Amniotic epithelial cell (primary cell): ENCODE data around the gene STEAP2.

Experiments
- DNase-seq: peaks from one replicate; pipeline ENCODE4 v3.0.0-alpha.2; 2010; ENCODE audit warnings: low read depth

The STEAP2 gene

GRCh38 chr7:90194911-90195809 is 16.4 kb upstream of the STEAP2 start:
- DNase-seq: no peak

GRCh38 chr7:90201500-90202195 is 9.9 kb upstream of the STEAP2 start:
- no peak for DNase-seq

GRCh38 chr7:90207956-90208355 is 3.6 kb upstream of the STEAP2 start:
- no peak for DNase-seq

- DNase-seq: no peak
Observed at GRCh38 chr7:90209776-90210175, 1.8 kb upstream of the STEAP2 start.

GRCh38 chr7:90210475-90210874 is 1.1 kb upstream of the STEAP2 start:
- DNase-seq: no peak

GRCh38 chr7:90210981-90211380 is 559 bp upstream of the STEAP2 start:
- peak; percentile 11 for DNase-seq

GRCh38 chr7:90212149-90212495 is 582 bp downstream of the STEAP2 start:
- no peak for DNase-seq

GRCh38 chr7:90213521-90213920 is 2.0 kb downstream of the STEAP2 start:
- DNase-seq: no peak

GRCh38 chr7:90216080-90216674 is 4.6 kb downstream of the STEAP2 start:
- no peak for DNase-seq

GRCh38 chr7:90216771-90217170 is 5.2 kb downstream of the STEAP2 start:
- DNase-seq: no peak

- DNase-seq: no peak
Observed at GRCh38 chr7:90222390-90222789, 10.8 kb downstream of the STEAP2 start.

- no peak for DNase-seq
Observed at GRCh38 chr7:90222811-90223725, 11.5 kb downstream of the STEAP2 start.

GRCh38 chr7:90224195-90224594 is 12.7 kb downstream of the STEAP2 start:
- no peak for DNase-seq

GRCh38 chr7:90225181-90225580 is 13.6 kb downstream of the STEAP2 start:
- DNase-seq: no peak

GRCh38 chr7:90225601-90226000 is 14.1 kb downstream of the STEAP2 start:
- no peak for DNase-seq

GRCh38 chr7:90227259-90227658 is 15.7 kb downstream of the STEAP2 start:
- no peak for DNase-seq

- DNase-seq: no peak
Observed at GRCh38 chr7:90229682-90230081, 18.1 kb downstream of the STEAP2 start.

- no peak for DNase-seq
Observed at GRCh38 chr7:90230834-90231233, 19.3 kb downstream of the STEAP2 start.

GRCh38 chr7:90231304-90231703 is 19.8 kb downstream of the STEAP2 start:
- no peak for DNase-seq

- no peak for DNase-seq
Observed at GRCh38 chr7:90232430-90232829, 20.9 kb downstream of the STEAP2 start.

GRCh38 chr7:90233569-90233968 is 22.0 kb downstream of the STEAP2 start:
- DNase-seq: no peak

- no peak for DNase-seq
Observed at GRCh38 chr7:90236721-90237289, 25.3 kb downstream of the STEAP2 start.
